HepG2 (cell line): Measurements from ENCODE around the gene SEL1L2.

Experiments used
- CTCF ChIP-seq: sonication (generic); formaldehyde crosslinking; IDR thresholded peaks from 2 replicates; pipeline ENCODE4 v1.5.0; 2020; ENCODE audit warnings: mild to moderate bottlenecking, missing genetic modification reagents, moderate library complexity
- E2F5 ChIP-seq: sonication (generic); formaldehyde crosslinking; conservative IDR thresholded peaks from 2 replicates; pipeline ENCODE4 v1.4.0; 2020; ENCODE audit warnings: missing genetic modification reagents
- HNF1B ChIP-seq: sonication (generic); formaldehyde crosslinking; IDR thresholded peaks from 2 replicates; pipeline ENCODE4 v1.5.1; 2020; ENCODE audit warnings: mild to moderate bottlenecking, moderate library complexity, missing genetic modification reagents
- PHB2 ChIP-seq: fragments of 450-650 bp; IDR thresholded peaks from 2 replicates; pipeline ENCODE4 v1.6.1; 2018; ENCODE audit not compliant: partially characterized antibody
- RXRB ChIP-seq: IDR thresholded peaks from 2 replicates; pipeline ENCODE4 v1.6.1; 2016; ENCODE audit warnings: borderline replicate concordance, missing genetic modification reagents, missing compliant biosample characterization
- SP1 ChIP-seq, 2 experiments: fragments of 450-650 bp in 1 of 2; sonication (generic) in 1 of 2; formaldehyde crosslinking in 1 of 2; IDR thresholded peaks; 2 replicates each; pipeline versions ENCODE4 v1.4.0 to v1.6.1; 2016 to 2020; ENCODE audit warnings: missing genetic modification reagents in 1 of 2
- ZFP37 ChIP-seq: sonication (generic); formaldehyde crosslinking; IDR thresholded peaks from 2 replicates; pipeline ENCODE4 v1.4.0; 2020; ENCODE audit warnings: missing genetic modification reagents, borderline replicate concordance
- ZMYM2 ChIP-seq: sonication (generic); formaldehyde crosslinking; IDR thresholded peaks from 2 replicates; pipeline ENCODE4 v1.8.0; 2022; ENCODE audit warnings: mild to moderate bottlenecking, missing genetic modification reagents
- ZNF142 ChIP-seq: sonication (generic); formaldehyde crosslinking; IDR thresholded peaks from 2 replicates; pipeline ENCODE4 v1.4.0; 2020; ENCODE audit warnings: missing genetic modification reagents
- ZNF350 ChIP-seq: sonication (generic); formaldehyde crosslinking; IDR thresholded peaks from 2 replicates; pipeline ENCODE4 v1.4.0; 2020; ENCODE audit warnings: mild to moderate bottlenecking, low read depth, missing genetic modification reagents, borderline replicate concordance
- TF ChIP-seq, protein P1 (sequence below): sonication (generic); formaldehyde crosslinking; IDR thresholded peaks from 2 replicates; pipeline ENCODE4 v1.4.0; 2020; ENCODE audit warnings: missing genetic modification reagents
- TF ChIP-seq, protein P2 (sequence below): sonication (generic); formaldehyde crosslinking; IDR thresholded peaks from 2 replicates; pipeline ENCODE4 v1.4.0; 2020; ENCODE audit warnings: missing genetic modification reagents
- TF ChIP-seq, protein P3 (sequence below): sonication (generic); formaldehyde crosslinking; IDR thresholded peaks from 2 replicates; pipeline ENCODE4 v1.9.0; 2021; ENCODE audit warnings: missing genetic modification reagents, borderline replicate concordance

DNA sequence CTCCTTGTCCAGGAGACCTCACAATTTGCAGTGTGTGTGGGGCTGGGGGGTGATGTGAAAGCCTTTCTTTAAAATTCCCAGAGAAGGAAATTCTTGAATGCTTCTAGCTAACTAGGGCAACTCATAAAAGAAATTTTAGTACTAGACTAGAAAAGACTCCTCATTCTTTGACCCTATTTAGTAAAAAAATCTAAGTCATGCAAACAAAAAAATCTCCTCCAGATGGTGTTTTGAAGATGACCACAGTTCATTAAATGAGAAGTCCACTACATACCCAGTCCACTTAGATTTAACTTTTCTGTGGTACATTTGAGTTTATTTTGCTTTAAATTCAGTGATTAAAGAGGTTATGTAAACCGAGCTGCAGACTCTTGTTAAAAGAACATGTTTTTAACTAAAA lies 138.1 kb downstream of the SEL1L2 start:
- TF ChIP-seq, protein P1, sequence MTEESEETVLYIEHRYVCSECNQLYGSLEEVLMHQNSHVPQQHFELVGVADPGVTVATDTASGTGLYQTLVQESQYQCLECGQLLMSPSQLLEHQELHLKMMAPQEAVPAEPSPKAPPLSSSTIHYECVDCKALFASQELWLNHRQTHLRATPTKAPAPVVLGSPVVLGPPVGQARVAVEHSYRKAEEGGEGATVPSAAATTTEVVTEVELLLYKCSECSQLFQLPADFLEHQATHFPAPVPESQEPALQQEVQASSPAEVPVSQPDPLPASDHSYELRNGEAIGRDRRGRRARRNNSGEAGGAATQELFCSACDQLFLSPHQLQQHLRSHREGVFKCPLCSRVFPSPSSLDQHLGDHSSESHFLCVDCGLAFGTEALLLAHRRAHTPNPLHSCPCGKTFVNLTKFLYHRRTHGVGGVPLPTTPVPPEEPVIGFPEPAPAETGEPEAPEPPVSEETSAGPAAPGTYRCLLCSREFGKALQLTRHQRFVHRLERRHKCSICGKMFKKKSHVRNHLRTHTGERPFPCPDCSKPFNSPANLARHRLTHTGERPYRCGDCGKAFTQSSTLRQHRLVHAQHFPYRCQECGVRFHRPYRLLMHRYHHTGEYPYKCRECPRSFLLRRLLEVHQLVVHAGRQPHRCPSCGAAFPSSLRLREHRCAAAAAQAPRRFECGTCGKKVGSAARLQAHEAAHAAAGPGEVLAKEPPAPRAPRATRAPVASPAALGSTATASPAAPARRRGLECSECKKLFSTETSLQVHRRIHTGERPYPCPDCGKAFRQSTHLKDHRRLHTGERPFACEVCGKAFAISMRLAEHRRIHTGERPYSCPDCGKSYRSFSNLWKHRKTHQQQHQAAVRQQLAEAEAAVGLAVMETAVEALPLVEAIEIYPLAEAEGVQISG (CRISPR knock-in tag): no peak
- TF ChIP-seq E2F5 (CRISPR knock-in tag): no peak
- TF ChIP-seq PHB2: no peak
- TF ChIP-seq HNF1B (CRISPR knock-in tag): no peak
- no peak for TF ChIP-seq SP1 (IDR thresholded peaks at IDR 0.05)
- TF ChIP-seq SP1 (CRISPR knock-in tag; IDR thresholded peaks at IDR 0.05): no peak
- no peak for TF ChIP-seq CTCF (CRISPR knock-in tag)
- TF ChIP-seq, protein P2, sequence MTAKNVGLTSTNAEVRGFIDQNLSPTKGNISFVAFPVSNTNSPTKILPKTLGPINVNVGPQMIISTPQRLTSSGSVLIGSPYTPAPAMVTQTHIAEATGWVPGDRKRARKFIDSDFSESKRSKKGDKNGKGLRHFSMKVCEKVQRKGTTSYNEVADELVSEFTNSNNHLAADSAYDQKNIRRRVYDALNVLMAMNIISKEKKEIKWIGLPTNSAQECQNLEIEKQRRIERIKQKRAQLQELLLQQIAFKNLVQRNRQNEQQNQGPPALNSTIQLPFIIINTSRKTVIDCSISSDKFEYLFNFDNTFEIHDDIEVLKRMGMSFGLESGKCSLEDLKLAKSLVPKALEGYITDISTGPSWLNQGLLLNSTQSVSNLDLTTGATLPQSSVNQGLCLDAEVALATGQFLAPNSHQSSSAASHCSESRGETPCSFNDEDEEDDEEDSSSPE (CRISPR knock-in tag): no peak
- TF ChIP-seq, protein P3, sequence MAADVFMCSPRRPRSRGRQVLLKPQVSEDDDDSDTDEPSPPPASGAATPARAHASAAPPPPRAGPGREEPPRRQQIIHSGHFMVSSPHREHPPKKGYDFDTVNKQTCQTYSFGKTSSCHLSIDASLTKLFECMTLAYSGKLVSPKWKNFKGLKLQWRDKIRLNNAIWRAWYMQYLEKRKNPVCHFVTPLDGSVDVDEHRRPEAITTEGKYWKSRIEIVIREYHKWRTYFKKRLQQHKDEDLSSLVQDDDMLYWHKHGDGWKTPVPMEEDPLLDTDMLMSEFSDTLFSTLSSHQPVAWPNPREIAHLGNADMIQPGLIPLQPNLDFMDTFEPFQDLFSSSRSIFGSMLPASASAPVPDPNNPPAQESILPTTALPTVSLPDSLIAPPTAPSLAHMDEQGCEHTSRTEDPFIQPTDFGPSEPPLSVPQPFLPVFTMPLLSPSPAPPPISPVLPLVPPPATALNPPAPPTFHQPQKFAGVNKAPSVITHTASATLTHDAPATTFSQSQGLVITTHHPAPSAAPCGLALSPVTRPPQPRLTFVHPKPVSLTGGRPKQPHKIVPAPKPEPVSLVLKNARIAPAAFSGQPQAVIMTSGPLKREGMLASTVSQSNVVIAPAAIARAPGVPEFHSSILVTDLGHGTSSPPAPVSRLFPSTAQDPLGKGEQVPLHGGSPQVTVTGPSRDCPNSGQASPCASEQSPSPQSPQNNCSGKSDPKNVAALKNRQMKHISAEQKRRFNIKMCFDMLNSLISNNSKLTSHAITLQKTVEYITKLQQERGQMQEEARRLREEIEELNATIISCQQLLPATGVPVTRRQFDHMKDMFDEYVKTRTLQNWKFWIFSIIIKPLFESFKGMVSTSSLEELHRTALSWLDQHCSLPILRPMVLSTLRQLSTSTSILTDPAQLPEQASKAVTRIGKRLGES (CRISPR knock-in tag): no peak
- no peak for TF ChIP-seq ZFP37 (CRISPR knock-in tag)
- no peak for TF ChIP-seq RXRB (CRISPR knock-in tag)
- TF ChIP-seq ZNF350 (CRISPR knock-in tag): no peak
- TF ChIP-seq ZMYM2 (CRISPR knock-in tag): no peak
- no peak for TF ChIP-seq ZNF142 (CRISPR knock-in tag)
